Nephron progenitor cell (in vitro differentiated cells): Measurements from ENCODE around the gene METTL8.

Source experiments
- DNase-seq: peaks from one replicate; pipeline ENCODE4 v3.0.0; 2021
- H3K27ac Mint-ChIP-seq: 2 replicates; pipeline ENCODE4 v1.8.0; 2021; ENCODE audit warnings: mild to moderate bottlenecking, moderate library complexity, mixed read lengths
- H3K27me3 Mint-ChIP-seq: 2 replicates; pipeline ENCODE4 v1.8.0; 2021; ENCODE audit warnings: mild to moderate bottlenecking, low read depth, mixed read lengths; ENCODE audit not compliant: poor library complexity
- H3K36me3 Mint-ChIP-seq: 2 replicates; pipeline ENCODE4 v1.8.0; 2021; ENCODE audit warnings: low read depth, mixed read lengths
- H3K4me1 Mint-ChIP-seq: 2 replicates; pipeline ENCODE4 v1.8.0; 2021; ENCODE audit warnings: mixed read lengths
- H3K4me3 Mint-ChIP-seq: 2 replicates; pipeline ENCODE4 v1.8.0; 2021; ENCODE audit warnings: mild to moderate bottlenecking, moderate library complexity, mixed read lengths
- H3K9me3 Mint-ChIP-seq: 2 replicates; pipeline ENCODE4 v1.8.0; 2021; ENCODE audit warnings: mild to moderate bottlenecking, moderate library complexity, mixed read lengths
- CTCF ChIP-seq: fragments of 200-600 bp; sonication (generic); IDR thresholded peaks from 2 replicates; pipeline ENCODE4 v1.5.0; 2021; ENCODE audit warnings: antibody characterized with exemption

The METTL8 gene

GRCh38 chr2:171401947-171402346 lies 31.8 kb downstream of the METTL8 start:
- H3K27ac Mint-ChIP-seq = no peak overlapping the region
- H3K27me3 Mint-ChIP-seq = no peaks in the 10 kb centered on the region
- no peaks in the 10 kb centered on the region for H3K4me1 Mint-ChIP-seq
- peaks cover 21% of the 10 kb centered on the region for H3K9me3 Mint-ChIP-seq
- H3K36me3 Mint-ChIP-seq = peaks cover 32% of the 10 kb centered on the region
- TF ChIP-seq CTCF = no peak
- no peak overlapping the region for H3K4me3 Mint-ChIP-seq
- no peak for DNase-seq

- Mint-ChIP-seq H3K4me1 (no peaks in the 10 kb centered on the region), H3K27me3 (no peaks in the 10 kb centered on the region), H3K27ac (no peak overlapping the region), H3K4me3 (no peak overlapping the region), H3K36me3 (peaks cover 39% of the 10 kb centered on the region), H3K9me3 (peaks cover 29% of the 10 kb centered on the region)
- DNase-seq = no peak
- no peak for TF ChIP-seq CTCF
These were observed 33.4 kb downstream of the METTL8 start for GRCh38 chr2:171400395-171400794.

- H3K27ac Mint-ChIP-seq = no peak overlapping the region
- H3K4me3 Mint-ChIP-seq = no peak overlapping the region
- H3K4me1 Mint-ChIP-seq = no peaks in the 10 kb centered on the region
These were observed 34.5 kb downstream of the METTL8 start for GRCh38 chr2:171399292-171399691.

GRCh38 chr2:171394164-171394740 lies 39.5 kb downstream of the METTL8 start:
- H3K27ac Mint-ChIP-seq = no peak overlapping the region
- H3K27me3 Mint-ChIP-seq = no peaks in the 10 kb centered on the region
- H3K4me1 Mint-ChIP-seq = peaks cover 3% of the 10 kb centered on the region
- peaks cover 16% of the 10 kb centered on the region for H3K9me3 Mint-ChIP-seq
- no peak for TF ChIP-seq CTCF
- H3K4me3 Mint-ChIP-seq = no peak overlapping the region
- no peak for DNase-seq
- H3K36me3 Mint-ChIP-seq = peaks cover 28% of the 10 kb centered on the region

More at GRCh38 chr2:171399292-171399691, 34.5 kb downstream of the METTL8 start:
- DNase-seq = no peak
- peaks cover 39% of the 10 kb centered on the region for H3K36me3 Mint-ChIP-seq
- no peaks in the 10 kb centered on the region for H3K27me3 Mint-ChIP-seq
- H3K9me3 Mint-ChIP-seq = peaks cover 29% of the 10 kb centered on the region
- no peak for TF ChIP-seq CTCF

- no peak overlapping the region for H3K4me3 Mint-ChIP-seq
- TF ChIP-seq CTCF = no peak
- no peaks in the 10 kb centered on the region for H3K27me3 Mint-ChIP-seq
- peaks cover 16% of the 10 kb centered on the region for H3K9me3 Mint-ChIP-seq
- peaks cover 3% of the 10 kb centered on the region for H3K4me1 Mint-ChIP-seq
- H3K27ac Mint-ChIP-seq = no peak overlapping the region
- peaks cover 27% of the 10 kb centered on the region for H3K36me3 Mint-ChIP-seq
- DNase-seq = no peak
These were observed 40.3 kb downstream of the METTL8 start for GRCh38 chr2:171393487-171393886.

- Mint-ChIP-seq H3K4me3 (no peak overlapping the region), H3K4me1 (peaks cover 14% of the 10 kb centered on the region), H3K27ac (no peak overlapping the region), H3K9me3 (peaks cover 3% of the 10 kb centered on the region), H3K36me3 (peaks cover 8% of the 10 kb centered on the region), H3K27me3 (no peaks in the 10 kb centered on the region)
- TF ChIP-seq CTCF = no peak
- no peak for DNase-seq
These were observed 42.3 kb downstream of the METTL8 start for GRCh38 chr2:171391532-171391931.
